NB4 (cell line): ENCODE results near the gene GARNL3.
A peak's percentile ranks its signal among the peaks of the same experiment; 100 is the strongest.

Experiments used
- DNase-seq: peaks from one replicate; pipeline ENCODE4 v3.0.0; 2010; ENCODE audit warnings: low read depth
- H3K4me3 ChIP-seq: one replicate; pipeline ENCODE4 v1.5.1; 2011; ENCODE audit warnings: mild to moderate bottlenecking, low read depth, low read length, moderate library complexity
- CTCF ChIP-seq: IDR thresholded peaks from one replicate; pipeline ENCODE4 v1.5.1; 2012; ENCODE audit warnings: low read depth, low read length
- MAX ChIP-seq: IDR thresholded peaks from 2 replicates; pipeline ENCODE4 v1.6.1; 2011; ENCODE audit warnings: low read depth, low read length
- MYC ChIP-seq: IDR thresholded peaks from 2 replicates; pipeline ENCODE4 v1.6.1; 2011; ENCODE audit warnings: low read depth, low read length
- POLR2A ChIP-seq: IDR thresholded peaks from 2 replicates; pipeline ENCODE4 v1.6.1; 2011; ENCODE audit warnings: mild to moderate bottlenecking; ENCODE audit not compliant: insufficient read length; ENCODE audit errors: extremely low read depth

The GARNL3 gene

GRCh38 chr9:127336506-127337352 lies 72.2 kb downstream of the GARNL3 start:
- H3K4me3 ChIP-seq: no peak overlapping the region
- TF ChIP-seq CTCF: no peak
- no peak for TF ChIP-seq MYC
- no peak for TF ChIP-seq POLR2A
- no peak for TF ChIP-seq MAX
- DNase-seq: peak; percentile 22

- H3K4me3 ChIP-seq: no peak overlapping the region
- DNase-seq: no peak
- TF ChIP-seq POLR2A: no peak
- TF ChIP-seq CTCF: no peak
- TF ChIP-seq MAX: no peak
- TF ChIP-seq MYC: no peak
Measured at GRCh38 chr9:127340721-127341120, 76.1 kb downstream of the GARNL3 start.

GRCh38 chr9:127341152-127341551 lies 76.6 kb downstream of the GARNL3 start:
- DNase-seq: no peak
- TF ChIP-seq MAX (no peak), MYC (no peak)
- no peak overlapping the region for H3K4me3 ChIP-seq

- no peak for DNase-seq
- no peak for TF ChIP-seq CTCF
- no peak for TF ChIP-seq MAX
- no peak for TF ChIP-seq POLR2A
- TF ChIP-seq MYC: no peak
- H3K4me3 ChIP-seq: no peak overlapping the region
Measured at GRCh38 chr9:127344368-127345000, 79.9 kb downstream of the GARNL3 start.

GRCh38 chr9:127345566-127345965 lies 81.0 kb downstream of the GARNL3 start:
- H3K4me3 ChIP-seq: no peak overlapping the region
- TF ChIP-seq MYC: no peak
- no peak for TF ChIP-seq POLR2A
- no peak for TF ChIP-seq CTCF
- no peak for TF ChIP-seq MAX
- DNase-seq: no peak

GRCh38 chr9:127346584-127346983 lies 82.0 kb downstream of the GARNL3 start:
- DNase-seq: no peak
- TF ChIP-seq POLR2A (no peak), CTCF (no peak), MAX (no peak), MYC (no peak)
- H3K4me3 ChIP-seq: no peak overlapping the region
